ENCODE data around the gene CCDC74A.
A peak's percentile ranks its signal among the peaks of the same experiment; 100 is the strongest.
"Not testable (repeated sequence)": the region's sequence is repeated elsewhere in the genome, so short reads cannot be mapped to it uniquely, and the experiment has no call there.

The CCDC74A gene

DNA sequence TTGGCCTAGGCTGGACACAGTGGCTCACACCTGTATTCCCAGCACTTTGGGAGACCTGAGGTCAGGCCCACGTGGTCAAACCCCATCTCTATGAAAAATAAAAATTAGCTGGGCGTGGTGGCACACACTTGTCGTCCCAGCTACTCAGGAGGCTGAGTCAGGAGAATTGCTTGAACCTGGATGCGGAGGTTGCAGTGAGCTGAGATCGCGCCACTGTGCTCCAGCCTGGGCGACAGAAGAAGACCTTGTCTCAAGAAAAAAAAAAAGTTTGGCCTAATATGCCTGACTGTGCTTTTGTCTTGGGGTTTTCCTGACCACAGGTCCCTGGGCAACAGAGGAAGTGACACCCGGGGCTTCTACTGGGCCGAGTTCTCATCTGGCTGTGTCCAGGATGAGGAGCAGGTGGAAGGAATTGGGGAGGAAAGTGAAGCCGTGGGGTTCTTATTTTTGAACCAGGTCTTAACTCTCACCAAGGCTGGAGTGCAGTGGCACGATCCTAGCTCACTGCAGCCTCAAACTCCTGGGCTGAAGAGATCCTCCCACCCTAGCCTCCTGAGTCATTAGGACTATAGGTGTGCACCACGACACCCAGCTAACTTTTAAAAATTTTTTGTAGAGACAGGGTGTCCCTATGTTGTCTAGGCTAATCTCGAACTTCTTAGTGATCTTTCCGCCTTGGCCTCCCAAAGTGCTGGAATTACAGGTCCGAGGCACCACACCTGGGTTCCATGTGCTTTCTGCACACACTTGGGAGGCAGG, 13.1 kb upstream of the CCDC74A start:
- peak overlapping the region in 1 of 2 donors; percentile 75 for H3K27ac Mint-ChIP-seq
- H3K27me3 Mint-ChIP-seq, result not testable (repeated sequence)
- ATAC-seq (replicated peaks), result peak; percentile 40

GRCh38 chr2:131515235-131515634, 12.5 kb upstream of the CCDC74A start:
- not testable (repeated sequence) for DNase-seq; H3K4me1 Mint-ChIP-seq (ENCODE audit: low read depth in 2 of 2); H3K27me3 Mint-ChIP-seq; H3K4me3 Mint-ChIP-seq; ATAC-seq (replicated peaks); H3K9me3 Mint-ChIP-seq
- Mint-ChIP-seq H3K36me3 (ENCODE audit: insufficient read depth) (peaks cover 47% of the 10 kb centered on the region), H3K27ac (peak overlapping the region in 1 of 2 donors; percentile 75)

More for the DNA sequence above, 13.1 kb upstream of the CCDC74A start:
- not testable (repeated sequence) for H3K4me3 Mint-ChIP-seq; H3K4me1 Mint-ChIP-seq (ENCODE audit: low read depth in 2 of 2); H3K9me3 Mint-ChIP-seq; DNase-seq
- peaks cover 49% of the 10 kb centered on the region for H3K36me3 Mint-ChIP-seq (ENCODE audit: insufficient read depth)

GRCh38 chr2:131516011-131516410, 11.7 kb upstream of the CCDC74A start:
- peaks cover 8% of the 10 kb centered on the region in 2 donors for H3K4me1 Mint-ChIP-seq (ENCODE audit: low read depth in 2 of 2)
- H3K9me3 Mint-ChIP-seq, result no peaks in the 10 kb centered on the region
- no peak overlapping the region for H3K27ac Mint-ChIP-seq
- H3K36me3 Mint-ChIP-seq (ENCODE audit: insufficient read depth), result peaks cover 45% of the 10 kb centered on the region
- H3K4me3 Mint-ChIP-seq, result no peak overlapping the region
- ATAC-seq (replicated peaks), result no peak
- no peak for DNase-seq
- no peaks in the 10 kb centered on the region for H3K27me3 Mint-ChIP-seq

DNA sequence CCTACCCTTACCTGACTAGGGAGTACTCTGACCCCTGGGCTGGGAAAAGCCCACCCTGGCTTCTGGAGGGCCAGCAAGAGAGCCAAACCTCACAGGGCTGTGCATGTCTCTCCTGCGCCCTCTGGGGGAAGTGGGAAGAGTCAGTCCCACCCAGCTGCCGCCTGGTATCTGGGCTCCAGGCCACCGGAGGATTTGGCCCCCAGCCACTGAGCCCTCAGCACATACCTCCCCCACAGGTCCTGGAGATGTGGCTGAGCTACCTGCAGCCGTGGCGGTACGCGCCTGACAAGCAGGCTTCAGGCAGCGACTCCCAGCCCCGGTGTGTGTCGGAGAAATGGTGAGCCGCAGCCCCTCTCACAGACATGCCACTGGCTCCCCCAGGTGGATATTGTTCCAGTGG, 11.1 kb upstream of the CCDC74A start:
- not testable (repeated sequence) for H3K4me3 Mint-ChIP-seq

GRCh38 chr2:131517106-131517831, 10.4 kb upstream of the CCDC74A start:
- Mint-ChIP-seq H3K4me3 (no peak overlapping the region), H3K9me3 (no peaks in the 10 kb centered on the region), H3K27ac (peak overlapping the region in 1 of 2 donors; percentile 57), H3K4me1 (ENCODE audit: low read depth in 2 of 2) (peaks cover 6 to 8% of the 10 kb centered on the region in 2 donors), H3K27me3 (no peaks in the 10 kb centered on the region), H3K36me3 (ENCODE audit: insufficient read depth) (peaks cover 52% of the 10 kb centered on the region)
- ATAC-seq (replicated peaks) (no peak), DNase-seq (no peak)

More for the DNA sequence above, 11.1 kb upstream of the CCDC74A start:
- H3K4me1 Mint-ChIP-seq (ENCODE audit: low read depth in 2 of 2); H3K9me3 Mint-ChIP-seq; H3K27ac Mint-ChIP-seq; H3K27me3 Mint-ChIP-seq; DNase-seq: not testable (repeated sequence)
- H3K36me3 Mint-ChIP-seq (ENCODE audit: insufficient read depth), result peaks cover 46% of the 10 kb centered on the region
- peak; percentile 16 for ATAC-seq (replicated peaks)

DNA sequence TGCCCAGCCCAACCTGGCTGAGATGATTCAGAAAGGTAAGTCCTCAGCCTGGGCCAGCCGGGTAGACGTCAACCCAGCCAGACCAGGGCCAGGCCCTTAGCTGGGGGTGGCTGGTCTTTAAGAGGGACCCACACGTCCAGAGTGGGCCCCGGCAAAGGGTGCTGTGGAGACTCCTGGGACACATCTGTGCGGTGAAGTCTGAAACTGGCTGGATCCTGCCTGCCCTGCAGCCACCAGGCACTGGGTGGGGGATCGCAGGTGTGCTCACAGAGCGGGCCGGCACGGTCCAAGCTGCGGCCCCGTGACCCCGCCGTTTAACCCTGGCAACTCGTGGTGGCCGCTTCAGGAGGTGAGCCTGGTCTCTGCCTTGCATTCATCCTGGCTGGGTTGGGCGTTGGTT, 9.8 kb upstream of the CCDC74A start:
- H3K4me1 Mint-ChIP-seq (ENCODE audit: low read depth in 2 of 2); DNase-seq; H3K9me3 Mint-ChIP-seq; H3K4me3 Mint-ChIP-seq; H3K27me3 Mint-ChIP-seq; ATAC-seq (replicated peaks): not testable (repeated sequence)
- H3K36me3 Mint-ChIP-seq (ENCODE audit: insufficient read depth), result peaks cover 53% of the 10 kb centered on the region
- peak overlapping the region in 1 of 2 donors; percentile 57 for H3K27ac Mint-ChIP-seq

DNA sequence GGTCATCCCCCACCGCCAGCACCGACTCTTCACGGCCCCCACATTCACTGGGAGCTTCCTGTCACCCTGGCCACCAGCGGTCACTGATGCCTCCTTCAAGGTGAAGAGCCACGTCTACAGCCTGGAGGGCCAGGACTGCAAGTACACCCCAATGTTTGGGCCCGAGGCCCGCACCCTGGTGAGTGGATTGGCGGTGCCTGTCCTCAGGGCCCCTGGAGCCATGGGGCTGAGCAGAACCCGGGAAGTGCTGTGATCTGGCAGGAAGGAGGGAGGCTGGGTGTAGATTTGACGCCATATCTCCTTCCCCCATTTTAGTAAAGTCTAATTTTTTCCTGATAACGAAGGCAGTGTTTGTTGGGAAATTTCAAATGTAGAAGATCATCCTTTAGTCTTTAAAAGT, 9.2 kb upstream of the CCDC74A start:
- not testable (repeated sequence) for H3K4me1 Mint-ChIP-seq (ENCODE audit: low read depth in 2 of 2); ATAC-seq (replicated peaks); H3K9me3 Mint-ChIP-seq; H3K4me3 Mint-ChIP-seq; H3K27me3 Mint-ChIP-seq; DNase-seq
- Mint-ChIP-seq H3K36me3 (ENCODE audit: insufficient read depth) (peaks cover 46% of the 10 kb centered on the region), H3K27ac (peak overlapping the region in 1 of 2 donors; percentile 30)

DNA sequence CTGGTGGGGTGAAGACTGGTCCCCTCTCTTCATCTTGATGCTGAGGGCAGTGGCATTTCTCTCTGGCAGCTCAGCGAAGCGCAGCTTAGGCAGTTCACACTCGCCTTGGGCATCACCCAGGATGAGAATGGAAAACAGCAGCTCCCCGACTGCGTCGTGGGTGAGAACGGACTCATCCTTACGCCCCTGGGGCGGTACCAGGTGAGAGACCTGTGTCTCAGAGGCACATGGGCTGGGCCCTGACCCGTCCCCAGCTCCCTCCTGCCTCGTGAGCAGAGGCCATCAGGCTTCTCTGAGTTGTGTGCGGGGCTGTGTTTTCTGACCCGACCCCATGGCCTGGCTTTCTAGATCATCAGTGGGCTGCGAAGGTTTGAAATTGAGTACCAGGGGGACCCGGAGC, 8.2 kb upstream of the CCDC74A start:
- Mint-ChIP-seq H3K27ac (no peak overlapping the region), H3K4me3 (no peak overlapping the region), H3K9me3 (no peaks in the 10 kb centered on the region), H3K27me3 (no peaks in the 10 kb centered on the region), H3K36me3 (ENCODE audit: insufficient read depth) (peaks cover 40% of the 10 kb centered on the region), H3K4me1 (ENCODE audit: low read depth in 2 of 2) (peaks cover 0 to 2% of the 10 kb centered on the region in 2 donors)
- no peak for DNase-seq
- ATAC-seq (replicated peaks), result no peak

DNA sequence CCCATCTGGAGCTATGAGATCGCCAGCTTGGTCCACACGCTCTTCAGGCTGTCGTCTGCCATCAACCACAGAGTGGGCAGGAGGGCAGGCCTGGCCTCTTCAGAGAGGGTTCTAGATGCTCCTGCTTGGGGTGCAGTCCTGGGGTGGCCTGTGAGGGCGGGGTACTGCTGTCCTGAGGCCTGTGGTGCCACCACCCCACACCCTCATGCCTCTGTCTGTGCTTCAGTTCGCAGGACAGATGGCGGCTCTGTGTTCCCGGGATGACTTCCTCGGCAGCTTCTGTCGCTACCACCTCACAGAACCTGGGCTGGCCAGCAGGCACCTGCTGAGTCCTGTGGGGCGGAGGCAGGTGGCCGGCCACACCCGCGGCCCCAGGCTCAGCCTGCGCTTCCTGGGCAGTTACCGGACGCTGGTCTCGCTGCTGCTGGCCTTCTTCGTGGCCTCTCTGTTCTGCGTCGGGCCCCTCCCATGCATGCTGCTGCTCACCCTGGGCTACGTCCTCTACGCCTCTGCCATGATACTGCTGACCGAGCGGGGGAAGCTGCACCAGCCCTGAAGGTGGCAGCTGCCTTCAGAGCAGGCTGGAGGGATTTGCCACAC, 7.7 kb upstream of the CCDC74A start:
- not testable (repeated sequence) for H3K27me3 Mint-ChIP-seq; H3K4me1 Mint-ChIP-seq (ENCODE audit: low read depth in 2 of 2); ATAC-seq (replicated peaks); H3K4me3 Mint-ChIP-seq; H3K9me3 Mint-ChIP-seq; H3K27ac Mint-ChIP-seq; DNase-seq
- peaks cover 40% of the 10 kb centered on the region for H3K36me3 Mint-ChIP-seq (ENCODE audit: insufficient read depth)

DNA sequence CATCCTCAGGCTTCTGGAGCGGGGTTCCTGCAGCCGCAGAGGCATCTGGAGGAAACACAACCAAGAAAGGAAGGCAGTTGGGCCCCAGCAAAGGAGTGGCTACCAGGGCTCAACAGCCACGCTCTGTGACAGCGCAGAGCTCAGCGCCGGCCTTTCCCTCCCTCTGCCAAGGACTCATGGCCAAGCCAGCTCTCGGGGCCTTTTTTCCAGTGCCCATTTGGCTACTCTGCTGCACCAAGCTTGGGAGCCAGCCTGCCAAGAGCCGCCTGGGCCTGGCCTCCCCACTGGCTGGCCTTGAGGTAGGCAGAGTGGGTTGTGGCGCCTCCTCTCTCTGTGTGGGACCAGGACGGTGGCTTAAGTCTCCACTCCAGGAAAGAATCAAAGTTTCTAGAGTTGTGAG, 7.2 kb upstream of the CCDC74A start:
- peaks cover 40% of the 10 kb centered on the region for H3K36me3 Mint-ChIP-seq (ENCODE audit: insufficient read depth)
- no peaks in the 10 kb centered on the region for H3K9me3 Mint-ChIP-seq
- no peak overlapping the region for H3K27ac Mint-ChIP-seq
- ATAC-seq (replicated peaks) (no peak), DNase-seq (no peak)
- H3K4me1 Mint-ChIP-seq (ENCODE audit: low read depth in 2 of 2), result no peaks in the 10 kb centered on the region
- no peaks in the 10 kb centered on the region for H3K27me3 Mint-ChIP-seq
- H3K4me3 Mint-ChIP-seq, result no peak overlapping the region

DNA sequence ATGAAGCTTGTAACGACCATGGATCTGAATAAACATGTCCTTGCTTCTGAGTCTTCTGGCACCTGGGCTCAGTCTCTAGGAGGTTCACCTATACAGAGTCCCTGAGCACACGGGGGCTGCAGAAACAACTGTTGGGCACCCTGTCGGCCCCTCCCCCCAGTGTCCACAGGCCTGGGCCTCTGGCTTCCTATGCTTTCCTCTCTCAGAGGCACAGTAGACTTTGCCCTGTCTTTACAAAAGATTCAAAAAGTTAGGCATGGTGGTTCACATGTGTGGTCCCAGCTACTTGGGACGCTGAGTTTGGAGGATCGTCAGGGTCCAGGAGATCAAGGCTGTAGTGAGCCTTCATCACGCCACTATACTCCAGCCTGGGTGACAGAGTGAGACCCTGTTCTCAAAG, 6.2 kb upstream of the CCDC74A start:
- H3K4me1 Mint-ChIP-seq (ENCODE audit: low read depth in 2 of 2); H3K4me3 Mint-ChIP-seq; ATAC-seq (replicated peaks); DNase-seq; H3K27me3 Mint-ChIP-seq; H3K9me3 Mint-ChIP-seq: not testable (repeated sequence)
- H3K36me3 Mint-ChIP-seq (ENCODE audit: insufficient read depth), result peaks cover 34% of the 10 kb centered on the region
- H3K27ac Mint-ChIP-seq, result peak overlapping the region in 1 of 2 donors; percentile 79

DNA sequence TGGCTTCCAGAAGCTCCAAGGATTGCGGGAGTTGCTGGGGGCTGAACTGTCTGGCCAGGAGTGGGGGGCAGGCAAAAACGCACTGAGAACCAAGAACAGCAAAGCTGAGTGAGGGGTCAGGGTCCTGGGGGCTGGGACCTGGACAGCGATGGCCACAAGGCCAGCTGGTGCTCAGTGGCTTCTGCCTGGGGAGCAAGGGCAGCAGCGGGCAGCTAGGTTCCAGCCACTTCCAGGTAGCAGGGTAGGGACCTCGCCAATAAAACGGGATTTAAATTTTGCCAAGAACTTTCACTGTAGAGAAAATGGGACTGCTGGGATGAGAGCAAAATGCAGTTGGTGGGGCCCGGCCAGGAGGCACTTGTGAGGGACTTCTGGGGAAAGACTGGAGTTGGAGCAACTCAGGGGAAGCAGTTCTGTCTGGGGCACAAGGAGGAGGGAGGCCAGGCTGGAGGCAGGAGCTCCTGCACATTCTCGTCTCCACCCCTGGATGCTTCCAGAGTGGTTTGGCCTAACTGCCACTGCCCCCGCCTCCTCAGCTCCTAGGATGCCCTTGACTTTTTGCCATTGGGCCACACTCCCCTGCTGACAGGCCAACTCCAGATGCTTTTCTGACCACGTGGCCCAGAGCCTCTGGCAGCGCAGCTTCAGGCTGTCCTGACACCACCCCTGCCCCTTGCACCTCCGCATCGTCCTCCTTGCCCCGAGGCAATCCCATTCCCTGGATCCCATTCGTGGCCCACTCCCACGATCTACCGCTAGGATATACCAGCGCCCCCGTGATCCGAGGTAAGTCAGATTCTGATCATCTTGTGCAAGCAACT, 5.5 kb upstream of the CCDC74A start:
- Mint-ChIP-seq H3K27ac (peak overlapping the region in 1 of 2 donors; percentile 79), H3K27me3 (no peaks in the 10 kb centered on the region), H3K9me3 (no peaks in the 10 kb centered on the region), H3K4me1 (ENCODE audit: low read depth in 2 of 2) (no peaks in the 10 kb centered on the region), H3K36me3 (ENCODE audit: insufficient read depth) (peaks cover 30% of the 10 kb centered on the region), H3K4me3 (no peak overlapping the region)
- DNase-seq (no peak), ATAC-seq (replicated peaks) (no peak)

DNA sequence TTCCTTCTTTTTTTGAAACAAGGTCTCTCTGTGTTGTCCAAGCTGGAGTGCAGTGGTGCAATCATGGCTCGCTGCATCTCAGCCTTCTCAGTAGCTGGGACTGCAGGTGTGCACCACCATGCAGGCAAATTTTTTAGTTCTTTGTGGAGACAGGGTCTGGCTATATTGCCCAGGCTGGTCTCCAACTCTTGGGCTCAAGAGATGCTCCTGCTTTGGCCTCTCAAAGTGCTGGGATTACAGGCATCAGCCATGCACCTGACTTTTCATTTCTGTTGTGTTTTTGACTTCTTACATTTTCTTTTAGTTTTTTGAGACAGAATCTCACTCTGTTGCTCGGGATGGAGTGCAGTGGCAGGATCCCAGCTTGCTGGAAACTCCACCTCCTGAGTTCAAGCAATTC, 2.4 kb upstream of the CCDC74A start:
- H3K27ac Mint-ChIP-seq, result not testable (repeated sequence)

More for the DNA sequence above, 2.4 kb upstream of the CCDC74A start:
- not testable (repeated sequence) for ATAC-seq (replicated peaks); H3K4me3 Mint-ChIP-seq; DNase-seq; H3K27me3 Mint-ChIP-seq; H3K9me3 Mint-ChIP-seq
- Mint-ChIP-seq H3K4me1 (ENCODE audit: low read depth in 2 of 2) (peaks cover 11 to 15% of the 10 kb centered on the region in 2 donors), H3K36me3 (ENCODE audit: insufficient read depth) (peaks cover 23% of the 10 kb centered on the region)

Data from effector memory CD8-positive, alpha-beta T cell (primary cell).